ENCODE measurements around the gene KIAA1755. TPM values are rescaled to one million over a fixed set of nuclear protein-coding genes. Genes with fewer than 3 reads are reported as not detected.
"Not testable (repeated sequence)": the region's sequence is repeated elsewhere in the genome, so short reads cannot be mapped to it uniquely, and the experiment has no call there.

KIAA1755 gene
- total RNA-seq, 2 donors from 2014 or later: 0.78 to 0.99 TPM

DNA sequence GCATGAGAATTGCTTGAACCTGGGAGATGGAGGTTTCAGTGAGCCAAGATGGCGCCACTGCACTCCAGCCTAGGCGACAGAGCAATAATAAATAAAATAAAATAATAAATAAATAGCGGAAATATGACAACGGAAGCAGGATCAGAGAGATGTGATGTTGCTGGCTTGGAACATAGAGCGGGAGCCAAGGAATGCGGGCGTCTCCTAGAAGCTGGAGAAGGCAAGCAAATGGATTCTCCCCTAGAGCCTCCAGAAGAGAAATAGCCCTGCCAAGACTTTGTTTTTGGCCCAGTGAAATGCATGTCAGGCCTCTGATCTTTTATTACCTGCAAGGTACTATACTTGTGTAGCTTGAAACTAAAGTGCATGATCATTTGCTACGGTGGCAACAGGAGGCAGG, 12.4 kb downstream of the KIAA1755 start:
- intact Hi-C loops (cut with DNase I): no loop called here
- Histone ChIP-seq H3K4me3 (no peak overlapping the region), H3K36me3 (replicated peaks in 1 of 2; ENCODE audit: insufficient read depth in 1 of 2, low read depth in 2 of 2) (no peaks in the 10 kb centered on the region), H3K27ac (no peak overlapping the region), H3K4me1 (no peaks in the 10 kb centered on the region), H3K27me3 (no peaks in the 10 kb centered on the region), H3K9me3 (no peaks in the 10 kb centered on the region)
- 89 to 90% methylated on average over 8 of the region's 8 CpGs for WGBS, 2 donors
- DNase-seq: no peak
- ATAC-seq: no peak
- no peak for TF ChIP-seq CTCF (IDR thresholded peaks at IDR 0.05)
- TF ChIP-seq POLR2A (IDR thresholded peaks at IDR 0.05): no peak

- H3K4me3 ChIP-seq; ATAC-seq; intact Hi-C loops (cut with DNase I); H3K4me1 ChIP-seq; H3K36me3 ChIP-seq (replicated peaks in 1 of 2; ENCODE audit: insufficient read depth in 1 of 2, low read depth in 2 of 2); H3K27me3 ChIP-seq; DNase-seq; H3K9me3 ChIP-seq; H3K27ac ChIP-seq: not testable (repeated sequence)
- 73 to 84% methylated on average over 4 of the region's 4 CpGs for WGBS, 2 donors
Measured at GRCh38 chr20:38247725-38248124, 12.8 kb downstream of the KIAA1755 start.

- Histone ChIP-seq H3K4me3 (no peak overlapping the region), H3K4me1 (no peaks in the 10 kb centered on the region), H3K36me3 (replicated peaks in 1 of 2; ENCODE audit: insufficient read depth in 1 of 2, low read depth in 2 of 2) (no peaks in the 10 kb centered on the region), H3K27ac (no peak overlapping the region), H3K9me3 (peaks cover 0 to under 1% (median 0%) of the 10 kb centered on the region in 3 donors), H3K27me3 (no peaks in the 10 kb centered on the region)
- no peak for DNase-seq
- intact Hi-C loops (cut with DNase I): no loop called here
- ATAC-seq: no peak
- WGBS, 2 donors: 71 to 83% methylated on average over 3 to 7 of the region's 7 CpGs
- TF ChIP-seq CTCF (IDR thresholded peaks at IDR 0.05) (no peak), POLR2A (IDR thresholded peaks at IDR 0.05) (no peak)
Measured at GRCh38 chr20:38247166-38247509, 13.4 kb downstream of the KIAA1755 start.

DNA sequence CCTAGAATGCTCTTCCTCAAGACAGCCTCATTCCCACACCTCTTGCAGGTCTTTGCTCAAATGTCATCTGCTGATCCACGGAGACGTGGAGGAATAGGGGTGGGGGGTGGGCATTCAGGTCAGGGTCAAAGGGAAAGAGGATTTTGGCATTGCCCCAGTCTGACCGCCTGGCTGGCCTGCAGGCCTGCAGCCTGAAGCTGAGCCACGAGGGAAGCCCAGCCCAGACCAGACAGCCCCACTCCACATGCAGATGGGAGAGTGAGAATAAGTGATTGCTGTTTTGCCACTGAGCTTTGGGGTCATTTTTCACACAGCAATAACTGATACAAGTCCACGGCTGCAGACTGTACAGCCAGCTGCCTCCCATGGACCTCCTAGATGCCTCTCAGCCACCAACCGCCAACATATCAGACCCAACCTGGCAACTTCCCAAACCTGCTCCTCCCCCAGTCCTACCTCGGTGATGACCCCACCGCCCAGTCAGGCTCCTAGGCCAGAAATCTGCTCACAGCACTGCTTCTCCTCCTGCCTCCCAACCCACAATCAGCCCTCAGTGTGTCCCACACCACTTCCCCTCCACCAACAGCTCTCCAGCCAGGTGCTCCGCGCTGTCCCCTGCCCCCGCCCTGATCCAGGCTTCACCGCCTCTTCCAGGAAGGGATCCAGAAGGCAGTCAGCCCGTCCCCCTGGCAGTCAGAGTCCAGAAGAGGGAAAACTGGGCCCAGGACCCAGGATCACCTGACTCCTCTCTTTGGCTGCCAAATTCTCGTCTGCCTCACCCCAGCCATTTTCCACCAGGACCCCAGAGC, 14.0 kb downstream of the KIAA1755 start:
- Histone ChIP-seq H3K4me3 (no peak overlapping the region), H3K27ac (no peak overlapping the region), H3K36me3 (replicated peaks in 1 of 2; ENCODE audit: insufficient read depth in 1 of 2, low read depth in 2 of 2) (no peaks in the 10 kb centered on the region), H3K9me3 (peaks cover 0 to 7% (median 0%) of the 10 kb centered on the region in 3 donors), H3K27me3 (no peaks in the 10 kb centered on the region), H3K4me1 (no peaks in the 10 kb centered on the region)
- DNase-seq (no peak), ATAC-seq (no peak)
- 66 to 70% methylated on average over 14 of the region's 14 CpGs for WGBS, 2 donors
- intact Hi-C loops (cut with DNase I): no loop called here
- no peak for TF ChIP-seq POLR2A (IDR thresholded peaks at IDR 0.05)
- no peak for TF ChIP-seq CTCF (IDR thresholded peaks at IDR 0.05)

- WGBS, 2 donors: 82 to 84% methylated on average over 8 to 9 of the region's 9 CpGs
- intact Hi-C loops (cut with DNase I): no loop called here
- ATAC-seq: no peak
- H3K36me3 ChIP-seq (replicated peaks in 1 of 2; ENCODE audit: insufficient read depth in 1 of 2, low read depth in 2 of 2): no peaks in the 10 kb centered on the region
- DNase-seq: peak in 1 of 4 donors; percentile 15
- no peak overlapping the region for H3K27ac ChIP-seq
- H3K9me3 ChIP-seq: peaks cover 0 to 7% (median 0%) of the 10 kb centered on the region in 3 donors
- no peaks in the 10 kb centered on the region for H3K27me3 ChIP-seq
- no peaks in the 10 kb centered on the region for H3K4me1 ChIP-seq
- H3K4me3 ChIP-seq: no peak overlapping the region
- TF ChIP-seq POLR2A (IDR thresholded peaks at IDR 0.05): no peak
- no peak for TF ChIP-seq CTCF (IDR thresholded peaks at IDR 0.05)
Measured at GRCh38 chr20:38245753-38246152, 14.8 kb downstream of the KIAA1755 start.

All from body of pancreas (tissue), 4 donors.